OCI-LY1 (cell line): ENCODE data around the gene C4A.

Experiments
- EZH2 ChIP-seq: fragments of 200-600 bp; sonication (generic), shearing (Covaris generic); IDR thresholded peaks from 2 replicates; pipeline ENCODE4 v1.8.0; 2017; ENCODE audit warnings: borderline replicate concordance, mixed run types, mild to moderate bottlenecking, antibody characterized with exemption, low read length, moderate library complexity, mixed read lengths
- TF ChIP-seq, protein P1 (sequence below): fragments of 200-600 bp; sonication (generic), shearing (Covaris generic); IDR thresholded peaks from 2 replicates; pipeline ENCODE4 v1.5.1; 2017; ENCODE audit warnings: mild to moderate bottlenecking, antibody characterized with exemption, low read length, moderate library complexity, mixed read lengths

- TF ChIP-seq, protein P1, sequence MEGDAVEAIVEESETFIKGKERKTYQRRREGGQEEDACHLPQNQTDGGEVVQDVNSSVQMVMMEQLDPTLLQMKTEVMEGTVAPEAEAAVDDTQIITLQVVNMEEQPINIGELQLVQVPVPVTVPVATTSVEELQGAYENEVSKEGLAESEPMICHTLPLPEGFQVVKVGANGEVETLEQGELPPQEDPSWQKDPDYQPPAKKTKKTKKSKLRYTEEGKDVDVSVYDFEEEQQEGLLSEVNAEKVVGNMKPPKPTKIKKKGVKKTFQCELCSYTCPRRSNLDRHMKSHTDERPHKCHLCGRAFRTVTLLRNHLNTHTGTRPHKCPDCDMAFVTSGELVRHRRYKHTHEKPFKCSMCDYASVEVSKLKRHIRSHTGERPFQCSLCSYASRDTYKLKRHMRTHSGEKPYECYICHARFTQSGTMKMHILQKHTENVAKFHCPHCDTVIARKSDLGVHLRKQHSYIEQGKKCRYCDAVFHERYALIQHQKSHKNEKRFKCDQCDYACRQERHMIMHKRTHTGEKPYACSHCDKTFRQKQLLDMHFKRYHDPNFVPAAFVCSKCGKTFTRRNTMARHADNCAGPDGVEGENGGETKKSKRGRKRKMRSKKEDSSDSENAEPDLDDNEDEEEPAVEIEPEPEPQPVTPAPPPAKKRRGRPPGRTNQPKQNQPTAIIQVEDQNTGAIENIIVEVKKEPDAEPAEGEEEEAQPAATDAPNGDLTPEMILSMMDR, result no peak
- no peak for TF ChIP-seq EZH2
These were observed 65.2 kb downstream of the C4A start for GRCh38 chr6:32047084-32047478.
